ENCODE data around the gene TVP23B.
"Not testable (repeated sequence)": the region's sequence is repeated elsewhere in the genome, so short reads cannot be mapped to it uniquely, and the experiment has no call there.

- not testable (repeated sequence) for TF ChIP-seq CTCF (IDR thresholded peaks at IDR 0.05 in 2 of 3, conservative IDR thresholded peaks at IDR 0.05 in 1 of 3; ENCODE audit: borderline replicate concordance in 1 of 3, insufficient read depth in 1 of 3, low read depth in 2 of 3, low read length in 2 of 3); TCF7L2 (IDR thresholded peaks at IDR 0.05; ENCODE audit: borderline replicate concordance, extremely low read depth, insufficient read depth, insufficient read length); POLR2A (IDR thresholded peaks at IDR 0.05; ENCODE audit: borderline replicate concordance, extremely low read depth, insufficient read depth, insufficient read length); POLR2AphosphoS5 (IDR thresholded peaks at IDR 0.05; ENCODE audit: low read depth, low read length); ELF1 (IDR thresholded peaks at IDR 0.05; ENCODE audit: borderline replicate concordance, low read depth); RAD21 (IDR thresholded peaks at IDR 0.05; ENCODE audit: low read depth); EZH2phosphoT487 (IDR thresholded peaks at IDR 0.05; ENCODE audit: borderline replicate concordance); EZH2 (IDR thresholded peaks at IDR 0.05); SRF (IDR thresholded peaks at IDR 0.05; ENCODE audit: low read depth); REST (IDR thresholded peaks at IDR 0.05; ENCODE audit: low read depth)
Observed at GRCh38 chr17:18794841-18795240, 13.9 kb downstream of the TVP23B start.

Measured in HCT116 (cell line).